ENCODE measurements around the gene CRIM1. TPM values are rescaled to one million over a fixed set of nuclear protein-coding genes. Genes with fewer than 3 reads are reported as not detected.

The CRIM1 gene
- total RNA-seq, 1 donor from 2014 or later = 3.1 TPM

DNA sequence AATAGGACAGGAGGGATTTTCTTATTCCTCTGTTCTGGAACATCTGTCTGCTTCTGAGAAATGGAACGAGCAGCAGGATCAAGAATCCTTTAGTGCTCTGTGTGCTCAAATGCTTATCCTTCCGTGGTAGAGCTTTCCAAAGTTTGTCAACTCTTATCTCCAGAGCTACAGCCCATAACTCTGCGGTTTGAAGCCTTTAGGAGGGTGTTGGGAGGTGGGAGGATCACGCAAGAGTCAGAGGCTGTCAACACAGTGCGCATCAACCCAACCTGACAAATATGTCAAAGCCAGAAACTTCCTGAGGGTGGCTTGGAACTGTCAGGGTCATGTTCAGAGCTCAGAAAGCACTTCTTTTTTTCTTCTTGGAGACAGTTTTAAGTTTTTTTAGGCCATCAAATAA lies 95.9 kb downstream of the CRIM1 start:
- intact Hi-C loops (cut with micrococcal nuclease) = no loop called here

DNA sequence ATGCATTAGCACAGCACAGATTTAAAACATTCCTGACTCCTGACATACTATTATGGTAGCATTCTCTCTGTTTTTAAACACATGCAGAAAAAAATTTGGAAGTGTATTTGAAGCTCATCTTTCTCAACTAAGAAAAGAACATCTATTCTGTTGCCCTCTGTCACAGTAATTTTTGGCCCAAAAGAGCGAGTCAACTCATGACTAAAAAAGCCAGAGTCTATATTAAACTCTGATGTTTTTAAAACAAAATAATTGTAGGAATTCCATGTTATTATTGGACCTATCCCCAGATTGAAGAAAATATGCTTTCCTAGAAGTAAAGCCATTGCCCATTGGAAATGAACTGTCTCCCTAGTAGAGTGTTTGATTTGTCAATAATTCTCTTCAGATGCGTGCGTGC lies 96.7 kb downstream of the CRIM1 start:
- intact Hi-C loops (cut with micrococcal nuclease) = no loop called here

DNA sequence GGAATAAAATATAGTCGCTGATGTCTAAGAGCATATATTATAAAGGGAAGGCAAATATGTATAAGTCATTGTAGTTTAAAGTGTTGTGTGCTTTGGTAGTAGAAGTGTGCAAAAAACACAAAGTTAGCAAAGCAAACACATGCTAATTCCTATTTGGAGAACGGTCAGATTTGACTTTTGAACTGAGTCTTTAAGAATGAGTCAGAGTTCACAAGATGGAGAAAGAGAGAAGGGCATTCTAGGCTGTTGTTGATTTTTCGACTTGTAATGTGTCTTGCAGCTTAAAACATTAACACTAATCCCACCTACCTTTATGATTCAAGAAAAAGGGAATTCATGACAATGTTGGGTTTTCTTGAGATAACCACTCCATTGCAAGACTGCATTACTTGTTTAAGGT lies 98.1 kb downstream of the CRIM1 start:
- intact Hi-C loops (cut with micrococcal nuclease) = no loop called here

DNA sequence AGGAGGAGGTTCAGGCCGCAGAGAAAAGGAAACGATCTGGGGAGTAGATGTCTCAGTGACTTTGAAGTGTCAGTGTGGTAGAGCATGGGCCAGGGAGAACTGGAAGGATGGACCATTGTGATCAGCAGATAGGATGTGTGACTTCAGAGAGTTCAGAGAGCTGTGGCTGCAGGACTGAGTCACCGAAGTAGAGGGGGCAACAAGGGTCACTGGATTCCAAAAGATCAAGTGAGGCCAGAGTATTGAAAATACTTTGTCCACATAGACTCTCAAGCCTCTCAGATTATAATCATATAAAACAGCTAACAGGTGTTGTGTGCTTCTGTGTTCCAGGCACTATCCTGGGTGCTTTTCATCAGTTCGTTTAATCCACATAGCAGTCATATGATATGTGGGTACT lies 99.4 kb downstream of the CRIM1 start:
- intact Hi-C loops (cut with micrococcal nuclease) = no loop called here

DNA sequence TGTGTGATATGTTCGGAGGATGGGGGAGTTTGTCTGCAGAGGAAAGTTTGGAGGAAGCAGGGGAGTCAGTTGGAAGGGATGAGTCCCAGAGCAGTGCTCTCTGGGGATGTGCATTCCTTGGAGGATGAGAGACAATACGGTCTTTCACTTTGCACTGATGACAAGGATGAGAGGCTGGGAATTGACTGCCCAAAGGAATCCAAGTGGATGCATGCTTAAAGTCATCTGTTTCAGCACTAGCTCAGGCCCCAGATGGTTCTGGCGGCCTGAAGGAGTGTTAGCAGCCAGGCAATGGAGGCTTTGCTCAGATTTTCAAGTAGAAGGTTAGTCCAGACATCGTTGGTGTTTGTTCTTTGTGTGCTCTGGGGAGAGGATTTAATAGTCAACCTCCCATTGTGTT lies 100.2 kb downstream of the CRIM1 start:
- intact Hi-C loops (cut with micrococcal nuclease) = no loop called here

DNA sequence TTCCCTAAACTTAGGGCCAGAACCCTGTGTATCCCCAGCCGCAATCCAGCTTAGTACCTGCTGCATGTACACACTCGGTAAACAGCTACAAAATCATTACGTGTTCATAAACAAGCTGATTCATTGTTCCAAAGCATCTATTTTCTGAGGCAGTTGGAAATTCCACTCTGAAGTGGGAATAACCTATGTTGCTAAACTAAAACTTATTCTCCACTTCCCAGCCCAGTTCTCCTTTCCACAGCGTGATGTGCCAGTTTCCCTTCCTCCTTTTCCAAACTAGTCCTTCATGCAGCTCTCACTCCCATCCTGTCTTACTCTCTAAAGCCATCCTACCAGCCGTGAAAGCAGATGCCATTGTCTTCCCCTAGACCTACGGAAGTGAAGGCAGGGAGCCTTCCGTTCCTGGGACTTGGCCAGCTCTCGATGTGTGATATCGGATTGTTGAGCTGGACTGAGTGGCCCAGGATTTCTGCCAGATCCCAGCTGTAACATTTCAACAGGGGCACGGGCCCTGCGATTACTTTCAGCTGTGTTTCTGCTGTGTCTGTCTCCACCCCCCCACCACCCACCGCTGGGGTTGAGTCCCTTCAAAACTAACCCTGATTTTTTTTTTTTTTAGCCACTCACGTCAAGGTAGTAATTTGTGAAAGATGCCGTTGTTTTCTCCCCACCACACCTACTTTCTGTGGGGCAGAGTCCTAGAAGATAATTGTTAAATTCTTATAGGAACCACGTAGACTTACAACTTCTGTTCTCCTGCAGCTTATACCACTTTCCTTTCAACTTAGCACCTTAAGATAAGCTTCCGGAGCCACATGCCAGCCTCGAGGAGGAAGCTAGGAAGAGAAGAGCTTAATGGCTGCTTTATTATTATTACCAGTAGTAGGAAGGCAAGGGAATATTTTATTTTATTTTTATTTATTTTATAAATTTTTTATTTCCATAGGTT lies 100.9 kb downstream of the CRIM1 start:
- intact Hi-C loops (cut with micrococcal nuclease) = no loop called here

DNA sequence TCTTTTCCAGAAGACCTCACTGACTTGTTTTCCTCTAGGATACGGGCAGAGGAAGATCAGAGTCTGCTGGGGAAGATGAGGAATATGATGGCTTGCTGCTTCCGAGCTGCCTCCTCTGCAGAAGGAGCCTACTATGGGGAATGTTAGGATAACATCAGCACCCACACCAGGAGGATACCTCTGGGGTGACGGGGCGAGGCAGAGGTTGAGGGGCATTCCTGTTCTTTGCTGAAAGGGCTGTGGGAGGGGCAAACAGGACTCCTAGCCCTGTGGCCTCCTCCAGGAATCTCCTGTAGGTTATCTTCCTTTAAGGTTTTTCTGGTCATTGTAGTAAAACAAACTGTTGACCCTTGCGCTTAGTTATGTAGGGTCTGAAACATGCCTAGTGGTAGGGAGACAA lies 102.5 kb downstream of the CRIM1 start:
- intact Hi-C loops (cut with micrococcal nuclease) = no loop called here

DNA sequence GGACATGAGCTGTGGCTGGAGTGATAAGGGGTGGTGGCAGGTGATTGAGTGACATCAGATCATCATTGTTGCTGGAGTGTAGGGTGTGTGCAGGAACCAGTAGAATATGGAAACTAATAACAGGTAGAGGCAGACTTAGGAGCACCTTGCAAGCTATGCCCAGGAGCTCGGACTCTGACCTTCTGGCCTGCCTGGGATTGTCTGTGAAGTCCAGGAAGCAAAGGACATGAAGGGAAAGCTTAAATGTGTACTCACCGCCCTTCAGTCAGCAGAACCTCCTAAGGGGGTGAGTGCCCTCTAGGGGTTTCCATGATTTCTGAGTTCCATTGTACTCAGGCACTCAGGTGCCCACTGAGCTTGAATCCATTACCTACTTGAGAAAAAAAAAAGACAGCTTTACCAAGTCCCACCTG lies 104.2 kb downstream of the CRIM1 start:
- intact Hi-C loops (cut with micrococcal nuclease) = no loop called here

DNA sequence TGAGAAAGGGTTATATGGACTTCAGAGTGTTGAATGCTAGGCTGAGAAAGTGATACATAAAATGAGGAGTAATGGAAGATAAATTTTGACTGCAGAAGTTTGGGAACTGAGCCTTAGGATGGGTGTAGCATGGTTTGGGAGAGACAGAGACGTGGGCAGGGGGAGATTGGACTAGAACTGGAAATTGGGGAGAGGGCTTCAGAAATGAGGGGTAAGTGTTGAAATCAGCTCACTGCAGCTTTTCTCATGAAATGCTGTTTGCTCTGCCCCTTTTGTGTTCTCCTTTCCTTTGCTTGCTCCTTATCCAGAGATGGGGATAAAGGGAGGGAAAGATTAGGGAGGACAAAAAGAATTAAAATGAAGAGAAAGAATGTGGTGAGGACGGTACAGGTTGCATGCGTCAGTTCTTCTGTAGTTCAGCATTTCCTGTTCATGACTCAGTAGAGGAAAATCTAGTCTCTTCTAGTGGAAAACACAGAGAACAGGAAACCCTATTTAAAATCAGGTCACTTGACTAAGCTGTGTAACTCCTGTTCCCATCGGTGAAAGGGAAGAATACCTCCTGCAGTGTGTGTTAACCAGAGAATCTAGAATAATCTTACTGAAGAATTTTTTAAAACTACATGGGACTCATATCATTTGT lies 105.6 kb downstream of the CRIM1 start:
- intact Hi-C loops (cut with micrococcal nuclease) = no loop called here

DNA sequence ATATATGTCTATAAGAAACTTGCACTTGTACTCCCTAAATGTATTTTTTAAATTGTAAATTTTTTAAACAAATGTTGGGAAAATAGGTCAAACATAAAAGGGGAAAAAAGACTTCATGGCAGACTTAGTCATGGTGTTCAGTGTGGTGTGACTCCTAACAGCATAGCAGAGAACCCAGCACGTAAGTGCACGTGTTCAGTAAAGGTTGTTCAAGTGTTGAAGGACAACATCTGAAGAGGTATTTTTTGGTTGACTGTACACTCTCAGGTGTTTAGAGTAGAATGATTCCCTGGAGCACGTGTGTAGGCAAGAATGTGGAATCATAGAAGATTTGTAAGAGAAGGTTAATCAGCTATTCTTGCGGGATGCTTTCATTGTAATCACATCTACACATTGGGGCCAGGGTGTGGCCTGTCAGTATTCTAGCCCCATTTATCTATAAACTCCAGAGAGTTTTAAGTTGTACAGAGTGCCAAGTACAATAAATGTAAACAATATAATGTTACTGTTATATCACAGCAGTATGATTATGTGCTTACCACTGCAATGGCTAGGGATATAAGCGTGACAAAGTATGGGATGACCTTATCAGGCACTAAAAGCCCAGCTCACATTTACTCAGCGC lies 106.8 kb downstream of the CRIM1 start:
- intact Hi-C loops (cut with micrococcal nuclease) = no loop called here

DNA sequence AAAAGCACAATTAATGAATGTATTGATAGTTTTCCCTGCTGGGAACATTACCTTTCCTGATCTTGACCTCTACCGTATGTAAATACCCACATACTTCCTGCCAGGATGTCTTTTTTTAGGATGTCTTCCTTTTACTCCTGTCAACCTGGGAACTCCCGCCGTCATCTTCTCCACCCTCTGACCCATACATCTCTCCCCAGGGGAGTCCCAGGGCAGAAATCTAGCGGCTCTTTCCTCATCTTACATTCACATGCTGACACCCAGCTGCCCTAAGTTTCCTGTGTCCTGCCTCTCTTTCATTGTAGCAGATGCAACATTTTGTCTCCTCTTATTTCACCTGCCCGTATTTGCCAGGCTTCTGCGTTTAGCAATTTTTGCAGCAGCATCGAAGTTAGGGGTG lies 107.8 kb downstream of the CRIM1 start:
- intact Hi-C loops (cut with micrococcal nuclease) = no loop called here

DNA sequence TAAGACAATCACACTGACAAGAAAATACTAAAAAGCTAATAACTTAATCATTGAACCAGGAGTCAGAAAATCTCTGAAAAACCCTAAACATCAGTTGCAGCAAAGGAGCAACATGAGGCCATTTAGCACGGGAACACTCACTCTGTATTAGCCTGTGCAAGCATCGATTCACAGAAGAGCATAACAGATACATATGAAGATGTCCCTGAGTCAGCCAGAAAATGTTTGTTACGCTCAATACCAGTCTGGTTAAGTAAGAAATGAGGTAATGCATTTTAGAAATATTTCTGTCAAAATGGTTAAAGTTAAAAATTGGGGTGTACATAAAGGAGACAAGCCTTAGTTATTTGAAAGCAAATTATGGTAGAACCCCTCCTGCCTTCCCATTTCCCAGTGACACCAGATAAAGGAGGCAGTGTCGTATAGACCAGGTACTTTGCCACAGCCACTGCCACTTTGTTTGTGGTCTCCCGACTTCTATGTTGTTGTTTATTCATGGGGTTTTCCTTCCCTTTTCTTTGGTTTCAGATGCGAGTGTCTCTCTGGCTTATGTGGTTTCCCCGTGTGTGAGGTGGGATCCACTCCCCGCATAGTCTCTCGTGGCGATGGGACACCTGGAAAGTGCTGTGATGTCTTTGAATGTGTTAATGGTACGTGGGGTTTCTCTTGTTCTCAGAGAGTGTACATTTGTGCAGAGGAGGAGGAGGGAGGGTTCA lies 108.6 kb downstream of the CRIM1 start:
- intact Hi-C loops (cut with micrococcal nuclease) = no loop called here

DNA sequence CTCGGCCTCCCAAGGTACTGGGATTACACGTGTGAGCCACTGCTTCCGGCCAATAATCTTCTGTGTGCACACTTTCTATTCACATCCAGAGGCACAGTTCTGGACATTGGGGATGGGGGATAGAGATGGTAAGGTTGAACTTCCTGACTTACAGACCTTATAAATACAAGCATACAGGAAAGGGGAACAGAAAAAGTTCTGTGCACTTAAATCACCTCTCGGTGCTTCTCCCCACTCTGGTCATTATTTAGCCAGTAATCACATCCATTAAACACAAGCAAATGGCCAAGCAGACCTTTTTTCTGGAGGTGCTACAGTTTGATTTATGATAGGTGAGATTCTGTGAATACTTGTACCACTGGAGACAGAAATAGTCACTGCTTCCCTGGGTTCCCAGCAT lies 110.6 kb downstream of the CRIM1 start:
- intact Hi-C loops (cut with micrococcal nuclease) = no loop called here

DNA sequence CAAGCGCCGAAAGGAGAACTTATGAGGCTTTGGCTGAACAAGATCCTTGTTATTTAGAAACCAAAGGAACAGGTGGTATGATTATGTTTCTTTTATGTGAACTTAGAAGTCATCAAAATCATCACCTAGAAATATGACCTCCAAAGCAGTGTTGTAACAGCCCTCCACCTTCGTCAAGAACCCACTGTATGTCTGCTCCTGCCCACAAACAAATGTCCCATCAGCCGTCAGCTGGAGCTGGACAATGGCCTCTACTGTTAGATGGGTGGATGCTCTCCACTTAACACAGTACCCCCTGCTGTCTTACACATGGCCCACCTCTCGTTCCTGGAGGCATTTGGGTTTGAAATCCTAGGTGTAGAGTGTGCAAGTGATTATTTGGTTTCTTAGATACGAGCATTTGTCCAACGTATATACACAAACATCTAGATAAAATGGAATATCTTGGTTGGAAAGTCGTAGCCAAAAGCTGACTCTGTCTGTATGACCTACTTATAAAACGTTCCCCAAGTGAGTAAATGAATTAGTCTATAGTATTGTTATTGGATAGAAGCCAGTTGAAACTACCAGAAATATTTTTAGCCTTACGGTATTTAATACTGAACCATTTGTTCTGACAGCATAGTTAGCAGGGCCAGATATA lies 113.0 kb downstream of the CRIM1 start:
- intact Hi-C loops (cut with micrococcal nuclease) = no loop called here

DNA sequence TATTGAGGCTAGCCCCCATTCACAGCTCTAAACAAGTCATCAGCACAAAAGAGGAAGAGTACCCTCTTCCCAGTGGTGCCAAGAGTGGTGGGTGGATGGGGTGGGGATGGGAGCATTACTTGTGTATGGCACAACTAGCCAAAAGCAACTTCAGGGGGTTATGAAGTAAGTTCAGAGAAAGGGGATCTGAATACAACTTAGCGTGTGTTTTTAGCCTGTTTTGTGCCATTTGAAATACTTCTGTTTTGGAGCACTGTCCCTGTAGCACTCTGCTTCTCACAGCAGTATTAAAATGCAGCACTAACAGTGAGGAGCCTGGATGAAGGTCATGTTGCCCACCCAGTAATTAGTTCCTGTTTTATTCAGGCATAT lies 113.5 kb downstream of the CRIM1 start:
- intact Hi-C loops (cut with micrococcal nuclease) = no loop called here

DNA sequence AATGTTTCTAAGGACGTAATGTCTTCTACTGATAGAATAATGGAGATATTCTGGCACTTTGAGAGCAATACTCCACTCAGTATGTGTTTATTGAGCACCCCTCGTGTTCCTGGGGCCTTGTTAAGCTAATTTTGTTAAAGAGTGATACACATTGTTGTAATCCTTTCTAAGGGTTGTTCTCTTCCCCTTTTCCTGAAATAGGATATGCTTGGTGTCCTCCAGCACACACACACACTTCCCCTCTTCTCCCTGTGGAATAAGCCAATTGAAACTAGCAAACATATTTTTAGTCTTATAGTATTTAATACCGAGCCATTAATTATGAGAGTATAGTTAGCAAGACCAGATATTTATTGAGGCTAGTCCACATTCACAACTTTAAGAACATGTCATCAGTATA lies 114.1 kb downstream of the CRIM1 start:
- intact Hi-C loops (cut with micrococcal nuclease) = no loop called here

DNA sequence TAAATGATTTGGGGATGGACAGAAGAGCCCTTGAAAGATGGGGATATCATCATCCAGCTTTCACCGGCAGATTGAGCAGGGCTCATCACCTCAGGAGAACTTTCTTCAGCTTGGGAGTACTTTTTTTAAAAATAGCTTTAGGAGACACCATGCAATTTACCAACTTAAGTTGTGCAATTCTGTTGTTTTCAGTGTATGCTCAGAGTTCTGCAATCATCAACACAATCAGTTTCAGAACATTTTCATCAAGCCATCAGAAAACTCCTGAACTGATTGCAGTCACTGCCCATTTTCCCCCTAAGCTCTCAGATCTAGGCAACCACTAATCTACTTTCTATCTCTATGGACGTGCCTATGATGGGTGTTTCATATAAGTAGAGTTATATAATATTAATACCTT lies 117.7 kb downstream of the CRIM1 start:
- intact Hi-C loops (cut with micrococcal nuclease) = no loop called here

DNA sequence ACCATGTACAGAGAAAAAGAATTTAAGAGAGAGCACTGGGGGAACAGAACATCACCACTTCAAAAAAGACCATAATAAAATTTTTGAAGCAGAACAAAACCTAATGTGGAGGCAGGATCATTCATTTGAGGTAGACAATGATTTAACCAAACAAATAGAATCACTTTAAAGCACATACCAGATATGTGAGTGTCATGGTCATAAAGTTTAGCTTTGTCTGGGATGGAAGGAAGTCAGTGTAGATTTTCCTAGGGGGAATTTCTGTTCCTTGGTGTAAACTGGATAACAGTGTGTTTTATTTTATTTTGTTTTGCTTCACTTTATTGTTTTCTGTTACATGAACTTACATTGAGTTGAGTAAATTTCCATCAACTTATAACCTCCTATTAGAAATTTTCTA lies 120.8 kb downstream of the CRIM1 start:
- intact Hi-C loops (cut with micrococcal nuclease) = no loop called here

DNA sequence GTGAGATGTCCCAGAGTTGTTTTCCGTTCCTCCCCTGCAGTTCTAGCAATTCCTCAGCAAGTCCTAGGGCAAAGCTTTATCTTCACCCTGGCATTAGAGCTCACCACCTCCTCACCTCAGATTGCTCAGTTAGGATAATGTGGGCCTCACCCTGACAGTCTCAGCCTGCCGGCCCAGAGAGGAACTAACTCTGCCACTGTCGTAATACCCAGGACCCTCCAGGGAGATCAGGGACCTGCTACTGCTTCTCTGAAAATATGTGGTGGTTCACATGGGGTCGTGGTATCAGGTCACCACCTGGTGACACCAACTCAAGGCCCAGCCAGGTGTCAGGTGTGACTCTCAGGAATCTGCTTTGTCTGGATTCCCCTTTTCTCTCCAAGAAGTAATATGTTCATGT lies 121.7 kb downstream of the CRIM1 start:
- intact Hi-C loops (cut with micrococcal nuclease) = no loop called here

DNA sequence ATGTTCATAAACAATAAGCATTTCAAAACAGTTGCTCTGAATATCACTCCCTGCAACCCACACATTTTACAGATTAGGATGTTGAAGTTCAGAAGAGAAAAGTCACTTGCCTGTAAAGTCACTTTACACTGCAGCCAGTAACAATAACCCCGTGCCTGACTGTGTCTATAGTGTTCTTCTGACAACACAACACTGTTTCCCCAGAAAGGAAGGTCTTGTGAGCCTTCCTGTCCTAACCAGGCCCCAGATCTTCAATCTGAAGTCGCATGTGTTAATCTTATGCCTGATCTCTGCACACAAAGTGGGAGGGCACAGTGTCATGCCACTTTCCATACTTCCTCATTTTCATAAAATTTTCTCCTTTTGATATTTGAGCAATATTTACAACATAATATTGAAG lies 122.2 kb downstream of the CRIM1 start:
- intact Hi-C loops (cut with micrococcal nuclease) = no loop called here

DNA sequence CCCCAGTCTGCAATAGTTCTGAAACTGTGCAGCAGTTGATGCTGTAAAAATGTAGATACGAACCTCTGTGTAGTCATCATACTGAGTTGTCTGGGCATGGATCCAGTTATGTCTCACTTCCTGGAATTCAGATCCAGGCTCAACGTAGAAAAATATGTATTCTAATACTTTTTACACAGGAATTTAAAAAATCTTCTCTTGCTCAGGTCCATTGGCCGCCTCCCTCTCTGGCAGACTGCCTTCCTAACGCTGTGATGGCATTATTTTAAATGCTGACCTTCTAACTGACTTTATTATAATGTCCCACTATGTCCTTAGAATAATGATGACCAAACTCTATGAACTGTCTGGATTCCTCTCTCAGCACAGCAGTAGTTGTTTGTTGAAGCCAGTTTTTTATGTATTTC lies 122.8 kb downstream of the CRIM1 start:
- intact Hi-C loops (cut with micrococcal nuclease) = no loop called here
